HG03342 (cell line): ENCODE measurements around the gene KRT20.
"Not testable (repeated sequence)": the region's sequence is repeated elsewhere in the genome, so short reads cannot be mapped to it uniquely, and the experiment has no call there.

Experiments
- ATAC-seq: cut with Tn5 transposase; IDR thresholded peaks from one replicate; pipeline ENCODE4 v1.9.1; 2021; ENCODE audit warnings: mild to moderate bottlenecking, moderate library complexity; ENCODE audit not compliant: unreplicated experiment

Gene KRT20

GRCh38 chr17:40884708-40885512 lies at the start of gene KRT20:
TSS of gene KRT20 (minus strand) at chr17:40885242. CDS start at chr17:40885185, 57 bp downstream.
- ATAC-seq: no peak

DNA sequence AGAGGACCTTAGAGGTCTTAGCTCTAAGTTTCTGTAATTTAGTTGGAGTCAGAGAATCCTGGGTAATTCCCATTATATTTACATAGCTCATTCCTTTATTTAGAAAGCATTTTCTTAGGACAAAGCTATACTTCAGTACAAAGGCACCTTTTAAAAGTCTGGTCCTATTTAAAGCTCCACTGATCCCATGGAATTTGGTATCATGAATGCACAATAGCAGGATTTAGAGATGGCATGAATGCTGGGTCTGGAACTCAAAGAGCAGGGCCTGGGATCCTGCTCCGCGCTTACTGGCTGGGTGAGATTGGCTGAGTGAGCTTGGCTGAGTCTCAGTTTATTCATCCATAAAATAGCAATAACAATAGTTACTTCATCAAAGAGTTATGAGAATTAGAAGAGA lies 47.6 kb upstream of the KRT20 start:
- no peak for ATAC-seq

GRCh38 chr17:40931311-40931710 lies 46.3 kb upstream of the KRT20 start:
- no peak for ATAC-seq

GRCh38 chr17:40926341-40926740 lies 41.3 kb upstream of the KRT20 start:
- no peak for ATAC-seq

DNA sequence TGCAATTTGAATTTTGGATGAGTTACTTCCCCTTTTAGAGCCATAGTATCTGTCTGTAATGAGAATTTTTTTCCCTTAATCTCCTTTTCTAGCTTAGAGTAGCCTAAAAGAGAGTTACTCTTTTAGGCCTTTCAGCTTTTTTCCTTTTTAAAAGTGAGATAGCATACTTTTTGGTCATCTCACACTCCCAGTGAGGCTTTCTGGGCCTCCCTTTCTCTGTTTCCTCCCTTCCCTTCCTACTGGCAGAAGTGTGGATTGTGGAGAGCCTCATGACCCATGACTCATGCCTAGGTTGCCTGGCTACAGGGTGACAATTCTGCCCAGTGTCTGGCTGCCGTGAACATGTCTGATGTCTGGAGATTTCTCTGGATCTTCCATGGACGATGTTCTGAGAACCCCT lies 37.2 kb upstream of the KRT20 start:
- ATAC-seq: no peak

GRCh38 chr17:40921026-40921425 lies 36.0 kb upstream of the KRT20 start:
- ATAC-seq: no peak

- not testable (repeated sequence) for ATAC-seq
Observed at GRCh38 chr17:40917116-40917515, 32.1 kb upstream of the KRT20 start.

DNA sequence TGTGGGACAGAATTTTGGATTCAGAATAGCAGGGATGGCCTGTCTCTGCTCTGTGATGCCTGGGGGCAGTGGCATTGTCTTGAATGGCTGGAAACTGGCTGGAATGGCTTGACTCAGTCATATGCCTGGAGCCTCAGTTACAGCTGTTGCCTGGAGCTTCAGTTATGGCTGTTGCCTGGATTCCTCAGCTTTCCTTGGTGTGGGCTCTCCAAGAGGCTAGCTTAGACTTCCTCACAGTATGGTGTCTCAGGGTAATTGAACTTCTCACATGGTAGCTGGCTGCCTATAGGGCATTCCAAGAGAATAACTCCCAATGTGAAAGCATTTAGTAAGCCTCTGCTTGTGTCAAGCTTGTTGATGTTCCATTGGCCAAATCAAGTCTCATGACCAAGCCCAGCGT lies 31.3 kb upstream of the KRT20 start:
- no peak for ATAC-seq

- peak; percentile 57 for ATAC-seq
Observed at GRCh38 chr17:40915721-40916256, 30.7 kb upstream of the KRT20 start.

DNA sequence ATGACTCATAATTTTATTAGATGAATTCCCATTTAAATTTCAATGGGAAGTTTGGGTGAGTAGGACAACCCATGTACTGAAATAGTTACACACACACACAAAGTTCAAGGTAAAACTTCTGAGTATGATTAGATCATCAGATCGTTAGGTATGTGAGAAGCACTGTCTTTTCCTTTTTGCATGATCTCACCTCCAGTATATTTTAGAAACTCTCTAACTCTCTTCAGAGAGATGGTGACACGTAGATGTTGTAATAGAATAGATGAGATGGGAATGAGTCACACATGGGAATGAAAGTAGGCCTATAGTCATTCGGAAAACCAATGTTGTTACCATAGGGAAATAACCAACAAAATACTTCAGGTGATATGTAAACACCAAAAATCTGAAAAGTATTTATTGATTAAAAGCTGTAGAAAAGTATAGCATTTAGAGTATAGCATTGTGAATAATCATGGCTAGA lies 30.2 kb upstream of the KRT20 start:
- peak; percentile 65 for ATAC-seq

DNA sequence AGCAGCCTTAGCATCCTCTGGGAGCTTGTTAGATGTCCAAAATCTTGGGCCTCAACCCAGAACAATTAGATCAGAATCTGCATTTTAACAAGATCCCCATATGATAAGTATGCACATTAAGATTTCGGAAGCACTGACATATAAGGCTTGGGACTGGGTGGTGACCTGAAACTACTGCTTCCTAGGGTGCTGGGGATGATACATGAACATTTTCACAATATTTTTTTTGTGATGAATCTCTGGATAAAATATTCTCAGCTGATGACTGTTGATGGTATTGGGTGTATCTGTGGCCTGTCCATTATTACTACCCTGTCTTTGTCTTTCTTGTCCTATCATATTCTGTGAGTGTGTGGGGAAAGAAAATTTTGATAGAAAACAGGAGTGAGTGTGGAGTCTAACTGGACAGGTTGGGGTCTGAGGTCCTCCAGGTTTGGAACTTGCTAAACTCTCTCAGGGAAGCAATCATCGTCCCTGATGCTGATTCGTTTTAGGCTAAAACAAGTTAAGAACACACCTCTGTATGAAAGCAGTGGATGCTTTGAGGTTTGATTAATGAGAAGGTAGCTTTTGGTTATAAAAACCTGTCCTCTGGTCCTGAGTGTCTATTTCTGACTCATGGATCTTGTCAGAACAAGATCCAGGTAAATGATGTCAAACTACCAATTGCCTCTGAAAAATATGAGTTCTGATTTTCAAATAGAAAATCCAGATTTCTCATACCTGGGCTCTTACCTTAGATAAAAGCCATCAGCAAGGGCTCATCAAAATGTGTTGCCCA lies 29.2 kb upstream of the KRT20 start:
- no peak for ATAC-seq

DNA sequence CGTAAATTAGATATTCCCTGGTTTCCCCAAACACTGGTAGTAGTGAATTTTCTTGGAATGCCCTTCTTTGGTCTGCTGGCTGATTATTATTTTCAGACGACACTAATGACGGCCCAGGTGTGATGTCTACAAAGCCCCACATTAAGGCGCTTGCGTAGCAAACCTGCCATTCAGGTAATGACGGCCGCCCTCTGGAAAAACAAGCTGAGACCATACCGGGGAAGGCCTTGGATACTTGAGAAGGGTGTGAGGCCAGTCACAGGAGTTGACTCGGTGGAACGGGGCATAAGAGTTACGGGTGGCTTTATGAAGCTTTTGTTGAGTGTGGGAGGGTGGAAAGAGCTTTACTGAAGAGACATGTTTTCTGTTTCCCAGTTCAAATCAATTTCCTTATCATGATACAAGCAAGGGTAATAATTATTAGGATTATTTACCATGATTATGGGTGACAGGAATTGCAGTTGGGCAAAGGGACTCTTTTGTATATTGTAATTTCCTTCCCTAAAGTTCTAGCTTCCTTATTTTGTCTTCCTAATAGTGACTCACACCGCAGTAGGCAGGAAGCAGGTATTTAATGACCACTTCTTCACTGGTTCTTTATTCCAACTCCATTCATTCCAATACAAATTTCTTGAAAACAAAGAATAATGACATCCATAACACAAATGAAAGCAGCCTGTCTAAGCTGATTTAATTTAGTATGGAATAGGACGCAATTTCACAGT lies 27.6 kb upstream of the KRT20 start:
- no peak for ATAC-seq

- ATAC-seq: no peak
Observed at GRCh38 chr17:40910441-40910841, 25.4 kb upstream of the KRT20 start.

DNA sequence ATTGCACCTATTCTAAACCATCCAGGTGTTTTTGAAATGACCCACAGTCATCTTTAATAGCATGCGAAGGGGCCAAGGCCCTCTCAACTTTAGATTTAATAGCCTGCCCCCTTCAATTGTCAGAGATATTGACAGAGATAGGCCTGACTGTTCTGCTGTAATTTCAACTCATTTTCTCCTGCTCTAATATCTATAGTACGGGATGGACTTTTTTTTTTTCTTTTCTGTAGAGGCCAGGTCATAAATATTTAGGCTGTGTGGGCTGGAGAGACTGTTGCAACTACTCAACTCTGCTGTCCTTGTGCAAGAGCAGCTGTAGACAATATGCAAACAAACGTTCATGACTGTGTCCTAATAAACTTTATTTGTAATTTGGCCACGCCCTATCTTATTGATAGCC lies 24.7 kb upstream of the KRT20 start:
- ATAC-seq: no peak

DNA sequence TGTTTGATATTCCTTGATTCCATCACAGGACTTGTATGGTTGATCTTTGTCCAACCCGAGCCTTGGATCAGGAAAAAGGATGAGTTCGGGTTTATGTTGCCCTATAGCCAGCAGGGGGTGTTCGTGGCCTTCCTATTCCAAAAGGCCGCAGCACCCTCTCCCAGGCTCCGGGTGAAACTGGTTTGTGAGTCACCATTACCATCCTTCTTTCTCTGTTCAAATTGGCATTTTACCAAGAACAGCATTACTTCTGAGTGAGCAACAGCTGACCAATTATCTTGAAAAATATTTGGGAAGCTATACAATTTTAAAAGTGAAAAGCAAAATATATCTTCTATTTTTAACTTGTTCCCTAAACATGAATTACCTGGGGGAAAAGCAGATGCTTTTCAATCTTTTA lies 24.3 kb upstream of the KRT20 start:
- ATAC-seq: no peak

DNA sequence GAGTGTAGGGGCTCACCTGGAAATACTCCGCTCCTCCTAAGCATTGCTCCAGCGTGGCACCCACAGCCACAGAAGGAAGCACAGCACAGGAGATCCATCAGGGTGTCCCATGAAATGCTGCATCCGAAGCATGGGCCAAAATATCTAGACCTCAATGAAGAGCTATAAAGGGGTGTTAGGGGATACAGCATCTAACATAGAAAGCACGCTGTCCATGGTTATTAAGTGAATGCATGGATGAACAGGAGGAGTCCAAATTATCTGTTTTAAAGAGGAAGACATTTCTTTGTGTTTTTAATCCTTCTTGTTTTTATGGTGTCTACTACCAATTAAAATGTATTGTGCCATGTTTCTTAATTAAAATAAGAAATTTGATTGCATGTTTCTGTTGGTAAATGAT lies 21.6 kb upstream of the KRT20 start:
- no peak for ATAC-seq

DNA sequence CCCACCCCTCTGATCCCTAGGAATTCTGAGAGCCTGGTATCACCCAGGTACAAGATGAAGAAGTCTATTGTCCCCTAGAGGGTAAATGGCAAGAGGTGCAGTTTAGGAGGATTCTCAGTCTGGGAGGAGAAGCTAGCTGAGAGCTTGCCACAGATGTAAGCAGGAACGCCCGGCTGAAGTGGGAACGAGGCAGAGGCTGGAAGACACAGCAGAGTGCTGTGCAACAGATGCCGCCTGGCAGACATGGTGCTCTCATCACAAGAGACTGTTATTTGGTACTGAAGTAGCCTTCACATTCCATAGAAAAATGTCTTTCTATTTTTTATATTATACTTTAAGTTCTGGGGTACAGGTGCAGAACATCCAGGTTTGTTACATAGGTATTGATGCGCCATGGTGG lies 20.3 kb upstream of the KRT20 start:
- no peak for ATAC-seq

- ATAC-seq: no peak
Observed at GRCh38 chr17:40903129-40903847, 18.2 kb upstream of the KRT20 start.

GRCh38 chr17:40902498-40902897 lies 17.5 kb upstream of the KRT20 start:
- no peak for ATAC-seq

GRCh38 chr17:40901981-40902474 lies 17.0 kb upstream of the KRT20 start:
- ATAC-seq: no peak
